Measurements from ENCODE around the gene CPZ.
"Not testable (repeated sequence)": the region's sequence is repeated elsewhere in the genome, so short reads cannot be mapped to it uniquely, and the experiment has no call there.

The CPZ gene

GRCh38 chr4:8610858-8611616, 18.5 kb downstream of the CPZ start:
- no peak for DNase-seq (ENCODE audit: low read depth)

- DNase-seq (ENCODE audit: low read depth), result no peak
Measured at GRCh38 chr4:8612646-8613045, 20.1 kb downstream of the CPZ start.

- DNase-seq (ENCODE audit: low read depth), result no peak
Measured at GRCh38 chr4:8613421-8614364, 21.1 kb downstream of the CPZ start.

- no peak for DNase-seq (ENCODE audit: low read depth)
Measured at GRCh38 chr4:8614365-8615193, 22.0 kb downstream of the CPZ start.

- no peak for DNase-seq (ENCODE audit: low read depth)
Measured at GRCh38 chr4:8615366-8615765, 22.8 kb downstream of the CPZ start.

- DNase-seq (ENCODE audit: low read depth), result no peak
Measured at GRCh38 chr4:8615921-8616787, 23.6 kb downstream of the CPZ start.

- DNase-seq (ENCODE audit: low read depth), result no peak
Measured at GRCh38 chr4:8616831-8617230, 24.3 kb downstream of the CPZ start.

- DNase-seq (ENCODE audit: low read depth), result no peak
Measured at GRCh38 chr4:8617486-8618040, 25.0 kb downstream of the CPZ start.

GRCh38 chr4:8618421-8618820, 25.9 kb downstream of the CPZ start:
- no peak for DNase-seq (ENCODE audit: low read depth)

- DNase-seq (ENCODE audit: low read depth), result no peak
Measured at GRCh38 chr4:8618961-8619720, 26.6 kb downstream of the CPZ start.

GRCh38 chr4:8621135-8621534, 28.6 kb downstream of the CPZ start:
- not testable (repeated sequence) for DNase-seq (ENCODE audit: low read depth)

GRCh38 chr4:8624601-8625272, 32.2 kb downstream of the CPZ start:
- not testable (repeated sequence) for DNase-seq (ENCODE audit: low read depth)

GRCh38 chr4:8630240-8630905, 37.8 kb downstream of the CPZ start:
- DNase-seq (ENCODE audit: low read depth), result not testable (repeated sequence)

- DNase-seq (ENCODE audit: low read depth), result not testable (repeated sequence)
Measured at GRCh38 chr4:8631896-8632295, 39.3 kb downstream of the CPZ start.

GRCh38 chr4:8634773-8635172, 42.2 kb downstream of the CPZ start:
- DNase-seq (ENCODE audit: low read depth), result not testable (repeated sequence)

GRCh38 chr4:8635897-8636554, 43.5 kb downstream of the CPZ start:
- DNase-seq (ENCODE audit: low read depth), result not testable (repeated sequence)

GRCh38 chr4:8637456-8637984, 45.0 kb downstream of the CPZ start:
- DNase-seq (ENCODE audit: low read depth), result no peak

- no peak for DNase-seq (ENCODE audit: low read depth)
Measured at GRCh38 chr4:8639021-8639420, 46.5 kb downstream of the CPZ start.

Data from non-pigmented ciliary epithelial cell (primary cell).